Measurements from ENCODE around the gene FBXW11. TPM values are rescaled to one million over a fixed set of nuclear protein-coding genes. Genes with fewer than 3 reads are reported as not detected.

Gene FBXW11
- total RNA-seq, 1 experiment from 2014 or later: 85.3 TPM

GRCh38 chr5:171834461-171834860 lies 172.0 kb downstream of the FBXW11 start:
- Histone ChIP-seq H4K5ac (ENCODE audit: insufficient read length, low read depth, low read length) (no peak overlapping the region), H3T11ph (ENCODE audit: low read length) (no peak overlapping the region), H3K9me3 (ENCODE audit: control insufficient read depth, low read depth, low read length) (no peaks in the 10 kb centered on the region), H3K4ac (ENCODE audit: low read depth, low read length) (no peak overlapping the region), H3K4me2 (ENCODE audit: insufficient read depth, insufficient read length, low read length) (no peak overlapping the region), H2BK20ac (ENCODE audit: low read depth, low read length, poor library complexity, severe bottlenecking) (no peak overlapping the region), H4K8ac (replicated peaks; ENCODE audit: insufficient read length, low read depth, low read length) (no peak overlapping the region), H3K9ac (ENCODE audit: extremely low read depth, insufficient read length, low read length) (no peak overlapping the region), H2AK5ac (ENCODE audit: insufficient read length, low read length) (no peak overlapping the region), H3K4me1 (ENCODE audit: insufficient read depth, low read length) (peaks cover 5% of the 10 kb centered on the region), H3K18ac (ENCODE audit: insufficient read length, low read depth, low read length) (no peak overlapping the region), H3K23me2 (ENCODE audit: insufficient read length, low read depth, low read length, poor library complexity, severe bottlenecking) (no peaks in the 10 kb centered on the region), H3K79me2 (ENCODE audit: insufficient read depth, low read length) (no peaks in the 10 kb centered on the region), H2AFZ (ENCODE audit: low read length) (no peak overlapping the region), H2BK5ac (ENCODE audit: insufficient read length, low read length) (no peak overlapping the region), H3K14ac (ENCODE audit: insufficient read depth, low read length) (no peak overlapping the region), H3K27ac (ENCODE audit: insufficient read length, low read depth, low read length) (no peak overlapping the region), H2BK120ac (ENCODE audit: low read depth, low read length, poor library complexity, severe bottlenecking) (no peak overlapping the region), H3K79me1 (ENCODE audit: insufficient read depth, low read depth, low read length, poor library complexity, severe bottlenecking) (no peaks in the 10 kb centered on the region), H3K27me3 (ENCODE audit: insufficient read depth, low read length) (no peaks in the 10 kb centered on the region), H4K91ac (ENCODE audit: insufficient read length, low read depth, low read length) (no peak overlapping the region), H3K23ac (ENCODE audit: insufficient read length, low read depth, low read length) (no peak overlapping the region), H2BK12ac (ENCODE audit: insufficient read length, low read depth, low read length) (no peak overlapping the region), H4K20me1 (ENCODE audit: control insufficient read depth, insufficient read depth, insufficient read length) (no peaks in the 10 kb centered on the region), H2BK15ac (ENCODE audit: low read depth, low read length) (no peak overlapping the region), H3K56ac (ENCODE audit: insufficient read length, low read depth, low read length) (no peak overlapping the region)
- Mint-ChIP-seq H3K36me3 (ENCODE audit: insufficient read depth in 1 of 3, low read depth in 3 of 3) (peaks cover 0 to 11% (median 0%) of the 10 kb centered on the region in 3 experiments; a peak in 2 of 7 replicates), H3K4me3 (no peak overlapping the region), H3K27ac (no peak overlapping the region), H3K9me3 (peaks cover 3 to 10% of the 10 kb centered on the region in 2 experiments; a peak in 3 of 5 replicates), H3K4me1 (peaks cover 7 to 15% of the 10 kb centered on the region in 2 experiments), H3K27me3 (ENCODE audit: low read depth) (no peaks in the 10 kb centered on the region; the same call in 1 of the 2 replicates)
- whole genome bisulfite sequencing (ENCODE audit: extremely low coverage, insufficient read length, low lambda C conversion rate): no CpG with 5 or more reads among the region's 2 CpGs
- no peak for TF ChIP-seq CTCF (conservative IDR thresholded peaks at IDR 0.05)
- no peak for DNase-seq
